HepG2 (cell line): ENCODE results near the gene PATZ1. TPM values are rescaled to one million over a fixed set of nuclear protein-coding genes. Genes with fewer than 3 reads are reported as not detected.
"Not testable (repeated sequence)": the region's sequence is repeated elsewhere in the genome, so short reads cannot be mapped to it uniquely, and the experiment has no call there.

Experiments
- ATAC-seq: fragments of 200-7000 bp; cut with Tn5 transposase; 3 replicates; pipeline ENCODE4 v1.9.1; 2020; ENCODE audit warnings: mild to moderate bottlenecking, moderate library complexity
- BruUV-seq: library from RNA; stranded (reverse); fragments of 400-500 nt; replicated peaks from 2 replicates; lab custom pipeline; 2021; lab: Mats Ljungman, UMichigan
- CTCF ChIA-PET: fragments of 300-600 bp; formaldehyde crosslinking; extraction: SDS; loops from one replicate; lab custom pipeline; 2021; ENCODE audit warnings: low total read pairs, inconsistent platforms, low intra/inter-chr PET ratio; lab: Yijun Ruan, JAX
- POLR2A ChIA-PET: fragments of 350-600 bp; sonication (Branson Sonifier 250); formaldehyde crosslinking; loops from one replicate; lab custom pipeline; 2020; ENCODE audit warnings: antibody characterized with exemption, inconsistent platforms; lab: Yijun Ruan, JAX
- DNase-seq: peaks from one replicate; pipeline ENCODE4 v3.0.0-alpha.2; 2015; ENCODE audit warnings: low spot score
- FAIRE-seq: peaks from 3 replicates; lab custom pipeline; 2011; peaks lifted over from hg19 to GRCh38; lab: Jason Lieb, UNC
- H2AFZ ChIP-seq: one replicate; pipeline ENCODE4 v1.6.1; 2011; ENCODE audit warnings: low read length, inconsistent platforms
- H3K27ac ChIP-seq: fragments of 300-600 bp; 3 replicates; pipeline ENCODE4 v1.8.0; 2011; ENCODE audit warnings: mixed run types, mild to moderate bottlenecking, mixed read lengths, low read length, inconsistent platforms; ENCODE audit not compliant: insufficient read depth; ENCODE audit errors: extremely low read length
- H3K27me3 ChIP-seq, 2 experiments: fragments of 200-600 bp in 1 of 2; 2 replicates in 1 of 2; 3 replicates in 1 of 2; pipeline versions ENCODE4 v1.6.0 to v1.8.0; 2011; ENCODE audit warnings: low read length in 2 of 2, mild to moderate bottlenecking in 2 of 2, moderate library complexity in 2 of 2, inconsistent platforms in 1 of 2; ENCODE audit not compliant: insufficient read depth in 2 of 2, control insufficient read depth in 1 of 2
- H3K36me3 ChIP-seq, 2 experiments: fragments of 200-600 bp in 1 of 2; replicated peaks in 1 of 2; 2 replicates in 1 of 2; 3 replicates in 1 of 2; pipeline versions ENCODE4 v1.5.1 to v1.8.0; 2011; ENCODE audit warnings: low read length in 2 of 2, inconsistent platforms in 1 of 2; ENCODE audit not compliant: insufficient read depth in 2 of 2, control insufficient read depth in 1 of 2
- H3K4me1 ChIP-seq: 2 replicates; pipeline ENCODE4 v1.5.1; 2012; ENCODE audit warnings: low read length, inconsistent platforms; ENCODE audit not compliant: insufficient read depth
- H3K4me2 ChIP-seq: 2 replicates; pipeline ENCODE4 v1.6.0; 2011; ENCODE audit warnings: low read depth, low read length, inconsistent platforms
- H3K4me3 ChIP-seq, 3 experiments: fragments of 200-600 bp in 1 of 3; sonication (generic), shearing (Covaris generic) in 1 of 3; replicated peaks in 1 of 3; 2 replicates each; pipeline ENCODE4 v1.5.1; 2011 to 2016; ENCODE audit warnings: low read length in 3 of 3, inconsistent platforms in 2 of 3, low read depth in 2 of 3, mild to moderate bottlenecking in 2 of 3, control low read depth in 1 of 3, mixed read lengths in 1 of 3; ENCODE audit not compliant: insufficient read depth in 1 of 3
- H3K79me2 ChIP-seq: one replicate; pipeline ENCODE4 v1.6.1; 2011; ENCODE audit warnings: low read length, inconsistent platforms; ENCODE audit not compliant: insufficient read depth
- H3K9ac ChIP-seq: 2 replicates; pipeline ENCODE4 v1.6.0; 2011; ENCODE audit warnings: mild to moderate bottlenecking, low read depth, low read length, inconsistent platforms; ENCODE audit not compliant: insufficient read depth
- H3K9me3 ChIP-seq: 2 replicates; pipeline ENCODE4 v1.5.1; 2012; ENCODE audit warnings: mild to moderate bottlenecking, low read length
- H4K20me1 ChIP-seq: 2 replicates; pipeline ENCODE4 v1.6.0; 2011; ENCODE audit warnings: inconsistent platforms, mild to moderate bottlenecking, low read length, moderate library complexity; ENCODE audit not compliant: insufficient read depth
- BRCA1 ChIP-seq: sonication (generic); formaldehyde crosslinking; IDR thresholded peaks from 2 replicates; pipeline ENCODE4 v1.4.0; 2020; ENCODE audit warnings: missing genetic modification reagents
- FOXA3 ChIP-seq: IDR thresholded peaks from 2 replicates; pipeline ENCODE4 v1.6.1; 2016; ENCODE audit warnings: missing genetic modification reagents, missing compliant biosample characterization
- MAZ ChIP-seq, 2 experiments: sonication (generic) in 1 of 2; formaldehyde crosslinking in 1 of 2; IDR thresholded peaks; 2 replicates each; pipeline versions ENCODE4 v1.5.0 to v1.6.1; 2012 to 2020; ENCODE audit warnings: low read depth in 2 of 2, mild to moderate bottlenecking in 2 of 2, borderline replicate concordance in 1 of 2, improper control_type of control experiment in 1 of 2, low read length in 1 of 2, missing genetic modification reagents in 1 of 2, moderate library complexity in 1 of 2
- MED13 ChIP-seq: sonication (generic); formaldehyde crosslinking; IDR thresholded peaks from 2 replicates; pipeline ENCODE4 v1.5.0; 2020; ENCODE audit warnings: missing genetic modification reagents
- NFRKB ChIP-seq: fragments of 450-650 bp; IDR thresholded peaks from 2 replicates; pipeline ENCODE4 v1.6.1; 2017
- RBFOX2 ChIP-seq: fragments of 200-400 bp; formaldehyde crosslinking; IDR thresholded peaks from 2 replicates; pipeline ENCODE4 v1.6.1; 2017; ENCODE audit warnings: low read depth, mild to moderate bottlenecking, low read length
- TEAD2 ChIP-seq: sonication (generic); formaldehyde crosslinking; IDR thresholded peaks from 2 replicates; pipeline ENCODE4 v1.9.0; 2021; ENCODE audit warnings: missing genetic modification reagents
- ZNF468 ChIP-seq: sonication (generic); formaldehyde crosslinking; IDR thresholded peaks from 2 replicates; pipeline ENCODE4 v1.8.0; 2022; ENCODE audit warnings: mild to moderate bottlenecking, moderate library complexity, missing genetic modification reagents
- ZNF556 ChIP-seq: sonication (generic); formaldehyde crosslinking; IDR thresholded peaks from 2 replicates; pipeline ENCODE4 v1.4.0; 2020; ENCODE audit warnings: mild to moderate bottlenecking, missing genetic modification reagents, borderline replicate concordance
- ZNF678 ChIP-seq: sonication (generic); formaldehyde crosslinking; IDR thresholded peaks from 2 replicates; pipeline ENCODE4 v1.4.0; 2020; ENCODE audit warnings: mild to moderate bottlenecking, missing genetic modification reagents
- WGBS: methylation state at CpG from one replicate; pipeline ENCODE4 v1.1.6; 2017; ENCODE audit warnings: low lambda C conversion rate; 5-methylcytosine and 5-hydroxymethylcytosine counted together
- in situ Hi-C: cut with HindIII; loops from 2 replicates; pipeline ENCODE4 v1.10.0; 2017; ENCODE audit warnings: low pct_unique_long_range_greater_than_20kb; ENCODE audit not compliant: extremely low pct_ligation_motif_present
- intact Hi-C: fragments of 100-400 bp; cut with micrococcal nuclease; formaldehyde crosslinking; loops from one replicate; pipeline ENCODE4 v1.10.0; 2022; ENCODE audit not compliant: unreplicated experiment
- polyA plus RNA-seq, 8 experiments: library from polyadenylated mRNA; depleted of rRNA in 3 of 8; stranded (reverse) in 7 of 8; unstranded in 1 of 8; fragments of >200 nt; fragmentation: Illumina TruSeq in 4 of 8; extraction: Trizol in 4 of 8; gene quantifications; 2 replicates each; pipeline versions ENCODE4 v1.2.1 to v1.2.3, GENCODE V29; 2011 to 2016; ENCODE audit warnings: low read depth in 4 of 8, missing spikeins in 1 of 8, mixed read lengths in 1 of 8; ENCODE audit not compliant: insufficient read depth in 1 of 8
- total RNA-seq, 5 experiments: library from RNA; depleted of rRNA; stranded (reverse); fragments of >200 nt; fragmentation: Illumina TruSeq; extraction: Trizol; gene quantifications; 2 replicates each; pipeline ENCODE4 v1.2.3, GENCODE V29; 2016; ENCODE audit warnings: low read depth in 1 of 5
- TF ChIP-seq, protein P1 (sequence below): sonication (generic); formaldehyde crosslinking; IDR thresholded peaks from 2 replicates; pipeline ENCODE4 v1.5.0; 2020; ENCODE audit warnings: mild to moderate bottlenecking, missing genetic modification reagents
- TF ChIP-seq, protein P2 (sequence below): sonication (generic); formaldehyde crosslinking; IDR thresholded peaks from 2 replicates; pipeline ENCODE4 v1.5.0; 2020; ENCODE audit warnings: mild to moderate bottlenecking, missing genetic modification reagents, borderline replicate concordance

Gene PATZ1
- total and polyA plus RNA-seq, 2 of the 13 experiments (the other 11 are each of a cell fraction or from before 2014, with no cell fraction given), result 24.9 to 30.5 TPM

DNA sequence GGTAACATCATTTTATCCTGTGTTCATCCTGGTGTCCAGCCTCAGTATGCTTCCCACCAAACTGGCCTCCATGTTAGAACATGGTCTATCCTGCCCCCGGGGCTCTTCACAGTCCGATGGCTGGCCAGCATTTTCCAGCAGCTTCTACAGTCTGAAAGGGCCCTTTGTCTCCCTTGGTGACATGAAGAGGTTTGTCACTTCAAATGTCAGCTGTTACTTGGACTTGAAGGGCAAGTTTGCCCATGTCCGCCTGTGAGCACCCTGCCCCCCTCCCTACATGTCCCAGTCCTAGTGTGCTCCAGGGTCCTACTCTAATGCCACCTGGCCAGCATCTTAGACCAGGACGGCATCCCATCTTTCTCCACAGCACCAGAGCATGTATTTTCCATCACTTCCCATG, 24.7 kb downstream of the PATZ1 start:
- no peaks in the 10 kb centered on the region for H3K4me1 ChIP-seq
- H3K9ac ChIP-seq, result no peak overlapping the region
- H3K9me3 ChIP-seq, result no peaks in the 10 kb centered on the region
- H3K36me3 ChIP-seq, result peaks cover 10 to 19% of the 10 kb centered on the region in 2 experiments
- FAIRE-seq (no peak), ATAC-seq (peak; percentile 19; the same call in 1 of the 3 replicates), DNase-seq (no peak)
- BruUV-seq, result no TSS peak
- intact Hi-C loops, result no loop called here
- in situ Hi-C loops, result no loop called here
- H3K4me2 ChIP-seq, result no peak overlapping the region
- no peak for TF ChIP-seq ZNF678
- no peak for TF ChIP-seq FOXA3
- no peak for TF ChIP-seq NFRKB
- no peak for TF ChIP-seq RBFOX2
- TF ChIP-seq MED13 (CRISPR knock-in tag), result no peak
- no peak for TF ChIP-seq ZNF468
- TF ChIP-seq, protein P1, sequence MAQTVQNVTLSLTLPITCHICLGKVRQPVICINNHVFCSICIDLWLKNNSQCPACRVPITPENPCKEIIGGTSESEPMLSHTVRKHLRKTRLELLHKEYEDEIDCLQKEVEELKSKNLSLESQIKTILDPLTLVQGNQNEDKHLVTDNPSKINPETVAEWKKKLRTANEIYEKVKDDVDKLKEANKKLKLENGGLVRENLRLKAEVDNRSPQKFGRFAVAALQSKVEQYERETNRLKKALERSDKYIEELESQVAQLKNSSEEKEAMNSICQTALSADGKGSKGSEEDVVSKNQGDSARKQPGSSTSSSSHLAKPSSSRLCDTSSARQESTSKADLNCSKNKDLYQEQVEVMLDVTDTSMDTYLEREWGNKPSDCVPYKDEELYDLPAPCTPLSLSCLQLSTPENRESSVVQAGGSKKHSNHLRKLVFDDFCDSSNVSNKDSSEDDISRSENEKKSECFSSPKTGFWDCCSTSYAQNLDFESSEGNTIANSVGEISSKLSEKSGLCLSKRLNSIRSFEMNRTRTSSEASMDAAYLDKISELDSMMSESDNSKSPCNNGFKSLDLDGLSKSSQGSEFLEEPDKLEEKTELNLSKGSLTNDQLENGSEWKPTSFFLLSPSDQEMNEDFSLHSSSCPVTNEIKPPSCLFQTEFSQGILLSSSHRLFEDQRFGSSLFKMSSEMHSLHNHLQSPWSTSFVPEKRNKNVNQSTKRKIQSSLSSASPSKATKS (CRISPR knock-in tag), result no peak
- TF ChIP-seq MAZ (IDR thresholded peaks at IDR 0.05; ENCODE audit: borderline replicate concordance, low read depth, low read length), result no peak
- no peak for TF ChIP-seq MAZ (CRISPR knock-in tag; IDR thresholded peaks at IDR 0.05; ENCODE audit: low read depth)
- TF ChIP-seq, protein P2, sequence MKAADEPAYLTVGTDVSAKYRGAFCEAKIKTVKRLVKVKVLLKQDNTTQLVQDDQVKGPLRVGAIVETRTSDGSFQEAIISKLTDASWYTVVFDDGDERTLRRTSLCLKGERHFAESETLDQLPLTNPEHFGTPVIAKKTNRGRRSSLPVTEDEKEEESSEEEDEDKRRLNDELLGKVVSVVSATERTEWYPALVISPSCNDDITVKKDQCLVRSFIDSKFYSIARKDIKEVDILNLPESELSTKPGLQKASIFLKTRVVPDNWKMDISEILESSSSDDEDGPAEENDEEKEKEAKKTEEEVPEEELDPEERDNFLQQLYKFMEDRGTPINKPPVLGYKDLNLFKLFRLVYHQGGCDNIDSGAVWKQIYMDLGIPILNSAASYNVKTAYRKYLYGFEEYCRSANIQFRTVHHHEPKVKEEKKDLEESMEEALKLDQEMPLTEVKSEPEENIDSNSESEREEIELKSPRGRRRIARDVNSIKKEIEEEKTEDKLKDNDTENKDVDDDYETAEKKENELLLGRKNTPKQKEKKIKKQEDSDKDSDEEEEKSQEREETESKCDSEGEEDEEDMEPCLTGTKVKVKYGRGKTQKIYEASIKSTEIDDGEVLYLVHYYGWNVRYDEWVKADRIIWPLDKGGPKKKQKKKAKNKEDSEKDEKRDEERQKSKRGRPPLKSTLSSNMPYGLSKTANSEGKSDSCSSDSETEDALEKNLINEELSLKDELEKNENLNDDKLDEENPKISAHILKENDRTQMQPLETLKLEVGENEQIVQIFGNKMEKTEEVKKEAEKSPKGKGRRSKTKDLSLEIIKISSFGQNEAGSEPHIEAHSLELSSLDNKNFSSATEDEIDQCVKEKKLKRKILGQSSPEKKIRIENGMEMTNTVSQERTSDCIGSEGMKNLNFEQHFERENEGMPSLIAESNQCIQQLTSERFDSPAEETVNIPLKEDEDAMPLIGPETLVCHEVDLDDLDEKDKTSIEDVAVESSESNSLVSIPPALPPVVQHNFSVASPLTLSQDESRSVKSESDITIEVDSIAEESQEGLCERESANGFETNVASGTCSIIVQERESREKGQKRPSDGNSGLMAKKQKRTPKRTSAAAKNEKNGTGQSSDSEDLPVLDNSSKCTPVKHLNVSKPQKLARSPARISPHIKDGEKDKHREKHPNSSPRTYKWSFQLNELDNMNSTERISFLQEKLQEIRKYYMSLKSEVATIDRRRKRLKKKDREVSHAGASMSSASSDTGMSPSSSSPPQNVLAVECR (CRISPR knock-in tag), result no peak
- TF ChIP-seq ZNF556 (CRISPR knock-in tag), result no peak
- TF ChIP-seq TEAD2 (CRISPR knock-in tag), result no peak
- no peak for TF ChIP-seq BRCA1 (CRISPR knock-in tag)
- no peak overlapping the region for H3K4me3 ChIP-seq
- H3K27me3 ChIP-seq, result no peaks in the 10 kb centered on the region
- H3K27ac ChIP-seq, result no peak overlapping the region
- CTCF ChIA-PET, result no interaction called here
- WGBS, result 75% methylated on average over 3 of the region's 4 CpGs
- H4K20me1 ChIP-seq, result no peaks in the 10 kb centered on the region
- H2AFZ ChIP-seq, result no peak overlapping the region
- no peaks in the 10 kb centered on the region for H3K79me2 ChIP-seq
- POLR2A ChIA-PET, result interaction anchor here (1.1 kb wide), 1 partner anchor 29 kb away, joined by 3 read pairs; the partner anchor contains the start of gene PIK3IP1

DNA sequence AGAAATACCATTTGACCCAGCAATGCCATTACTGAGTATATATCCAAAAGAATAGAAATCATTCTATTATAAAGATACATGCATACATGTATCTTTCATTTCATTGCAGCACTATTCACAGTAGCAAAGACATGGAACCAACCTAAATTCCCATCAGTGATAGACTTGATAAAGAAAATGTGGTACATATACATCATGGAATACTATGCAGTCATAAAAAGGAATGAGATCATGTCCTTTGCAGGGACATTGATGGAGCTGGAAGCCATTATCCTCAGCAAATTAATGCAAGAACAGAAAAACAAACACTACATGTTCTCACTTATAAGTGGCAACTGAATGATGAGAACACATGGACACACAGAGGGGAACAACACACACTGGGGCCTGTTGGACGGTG, 31.9 kb downstream of the PATZ1 start:
- H3K79me2 ChIP-seq, intact Hi-C loops, H3K4me1 ChIP-seq, H3K4me3 ChIP-seq, H2AFZ ChIP-seq, H4K20me1 ChIP-seq, H3K9ac ChIP-seq, H3K27ac ChIP-seq, H3K27me3 ChIP-seq, in situ Hi-C loops, BruUV-seq, H3K36me3 ChIP-seq, FAIRE-seq, H3K4me2 ChIP-seq, ATAC-seq, DNase-seq: not testable (repeated sequence)
- peaks cover 13% of the 10 kb centered on the region for H3K9me3 ChIP-seq
- ChIA-PET CTCF (interaction anchor here (0.8 kb wide), 1 partner anchor 22 kb away, joined by 3 read pairs; the partner anchor contains the start of gene PIK3IP1), POLR2A (interaction anchor here (0.7 kb wide), 1 partner anchor 24 kb away, joined by 3 read pairs; no protein-coding TSS in a partner anchor)
- WGBS, result 87% methylated on average over 1 of the region's 1 CpG
